Sigmoid colon (tissue), 4 donors: ENCODE measurements around the gene ATP13A2.

Experiments used
- EP300 ChIP-seq, 4 donors: sonication (generic); formaldehyde crosslinking; IDR thresholded peaks; one replicate each; pipeline ENCODE4 v1.6.1; 2017; ENCODE audit warnings: antibody characterized with exemption in 4 of 4
- POLR2A ChIP-seq, 2 donors: fragments of 450-650 bp; IDR thresholded peaks; one replicate each; pipeline ENCODE4 v1.6.1; 2016; ENCODE audit warnings: antibody characterized with exemption in 2 of 2, mild to moderate bottlenecking in 2 of 2, moderate library complexity in 2 of 2
- POLR2AphosphoS5 ChIP-seq, 4 donors: sonication (generic); formaldehyde crosslinking; IDR thresholded peaks; one replicate each; pipeline ENCODE4 v1.6.1; 2017; ENCODE audit warnings: antibody characterized with exemption in 4 of 4
- TF ChIP-seq, protein P1 (sequence below), 4 experiments: fragments of 450-650 bp in 3 of 4; fragments of 200-600 bp in 1 of 4; IDR thresholded peaks; one replicate each; pipeline ENCODE4 v1.5.1; 2016 to 2019; ENCODE audit warnings: antibody characterized with exemption in 4 of 4, mild to moderate bottlenecking in 3 of 4, moderate library complexity in 2 of 4

DNA sequence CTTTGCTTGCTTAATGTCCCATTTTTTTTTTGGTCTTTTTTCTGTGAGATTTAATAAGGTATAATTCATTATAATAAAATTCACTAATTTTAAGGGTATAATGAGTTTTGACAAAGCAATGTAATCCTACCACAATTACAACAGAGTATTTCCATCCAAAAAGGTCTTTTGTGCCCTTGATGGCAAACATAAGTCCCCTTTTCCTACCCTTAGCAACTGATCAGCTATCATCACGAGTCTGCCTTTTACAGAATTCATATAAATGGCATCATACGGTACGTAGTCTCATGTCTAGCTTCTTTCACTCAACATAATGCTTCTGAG is 34.6 kb upstream of the ATP13A2 start:
- TF ChIP-seq EP300 (IDR thresholded peaks at IDR 0.05), result no peak
- no peak for TF ChIP-seq POLR2A (IDR thresholded peaks at IDR 0.05)
- TF ChIP-seq POLR2AphosphoS5 (IDR thresholded peaks at IDR 0.05), result no peak
- TF ChIP-seq, protein P1, sequence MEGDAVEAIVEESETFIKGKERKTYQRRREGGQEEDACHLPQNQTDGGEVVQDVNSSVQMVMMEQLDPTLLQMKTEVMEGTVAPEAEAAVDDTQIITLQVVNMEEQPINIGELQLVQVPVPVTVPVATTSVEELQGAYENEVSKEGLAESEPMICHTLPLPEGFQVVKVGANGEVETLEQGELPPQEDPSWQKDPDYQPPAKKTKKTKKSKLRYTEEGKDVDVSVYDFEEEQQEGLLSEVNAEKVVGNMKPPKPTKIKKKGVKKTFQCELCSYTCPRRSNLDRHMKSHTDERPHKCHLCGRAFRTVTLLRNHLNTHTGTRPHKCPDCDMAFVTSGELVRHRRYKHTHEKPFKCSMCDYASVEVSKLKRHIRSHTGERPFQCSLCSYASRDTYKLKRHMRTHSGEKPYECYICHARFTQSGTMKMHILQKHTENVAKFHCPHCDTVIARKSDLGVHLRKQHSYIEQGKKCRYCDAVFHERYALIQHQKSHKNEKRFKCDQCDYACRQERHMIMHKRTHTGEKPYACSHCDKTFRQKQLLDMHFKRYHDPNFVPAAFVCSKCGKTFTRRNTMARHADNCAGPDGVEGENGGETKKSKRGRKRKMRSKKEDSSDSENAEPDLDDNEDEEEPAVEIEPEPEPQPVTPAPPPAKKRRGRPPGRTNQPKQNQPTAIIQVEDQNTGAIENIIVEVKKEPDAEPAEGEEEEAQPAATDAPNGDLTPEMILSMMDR (IDR thresholded peaks at IDR 0.05), result no peak
